CD4-positive, alpha-beta T cell (primary cell): ENCODE data around the gene LRPPRC. TPM values are rescaled to one million over a fixed set of nuclear protein-coding genes. Genes with fewer than 3 reads are reported as not detected.

Source experiments
- ATAC-seq: fragments of 200-7000 bp; cut with Tn5 transposase; one replicate; pipeline ENCODE4 v1.10.0; 2022; ENCODE audit warnings: mild to moderate bottlenecking; ENCODE audit not compliant: poor library complexity
- CTCF ChIA-PET: fragments of 350-600 bp; sonication (Branson Sonifier 250); formaldehyde crosslinking; loops from one replicate; lab custom pipeline; 2021; ENCODE audit warnings: antibody characterized with exemption, inconsistent platforms; lab: Charles Lee
- POLR2A ChIA-PET: fragments of 350-600 bp; sonication (Branson Sonifier 250); formaldehyde crosslinking; loops from one replicate; lab custom pipeline; 2021; ENCODE audit warnings: antibody characterized with exemption, inconsistent platforms; lab: Charles Lee
- DNase-seq, 14 experiments: peaks; one replicate each; pipeline ENCODE4 v3.0.0-alpha.2; 2013 to 2020; ENCODE audit warnings: mixed read lengths in 2 of 14
- H3K27ac ChIP-seq, 2 donors: one replicate each; pipeline versions ENCODE4 v1.5.1 to v1.7.0; 2013; ENCODE audit warnings: low read length in 2 of 2, low read depth in 1 of 2, mild to moderate bottlenecking in 1 of 2
- H3K27me3 ChIP-seq, 2 experiments: 1 replicate in 1 of 2; 2 replicates in 1 of 2; pipeline versions ENCODE4 v1.6.1 to v1.7.0; 2013; ENCODE audit warnings: low read length in 2 of 2, control low read depth in 1 of 2, mild to moderate bottlenecking in 1 of 2, moderate library complexity in 1 of 2; ENCODE audit not compliant: insufficient read depth in 2 of 2, control insufficient read depth in 1 of 2
- H3K36me3 ChIP-seq: one replicate; pipeline ENCODE4 v1.6.1; 2013; ENCODE audit warnings: low read length, control low read depth; ENCODE audit not compliant: insufficient read depth
- H3K4me1 ChIP-seq: one replicate; pipeline ENCODE4 v1.6.1; 2013; ENCODE audit warnings: low read length, control low read depth; ENCODE audit not compliant: insufficient read depth
- H3K4me3 ChIP-seq: one replicate; pipeline ENCODE4 v1.5.1; 2013; ENCODE audit warnings: mild to moderate bottlenecking, low read length, moderate library complexity
- H3K9me3 ChIP-seq, 2 experiments: 1 replicate in 1 of 2; 2 replicates in 1 of 2; pipeline versions ENCODE4 v1.6.1 to v1.7.0; 2013; ENCODE audit warnings: low read length in 2 of 2, mild to moderate bottlenecking in 2 of 2, control low read depth in 1 of 2, moderate library complexity in 1 of 2; ENCODE audit not compliant: control insufficient read depth in 1 of 2, insufficient read depth in 1 of 2
- H3K27ac Mint-ChIP-seq: one replicate; pipeline ENCODE4 v1.8.0; 2020; ENCODE audit warnings: mixed read lengths
- H3K27me3 Mint-ChIP-seq: one replicate; pipeline ENCODE4 v1.8.0; 2021; ENCODE audit warnings: mixed read lengths
- H3K36me3 Mint-ChIP-seq: one replicate; pipeline ENCODE4 v1.8.0; 2021; ENCODE audit warnings: low read depth, mixed read lengths
- H3K4me1 Mint-ChIP-seq: one replicate; pipeline ENCODE4 v1.8.0; 2021; ENCODE audit warnings: low read depth, mixed read lengths
- H3K4me3 Mint-ChIP-seq: one replicate; pipeline ENCODE4 v1.8.0; 2020; ENCODE audit warnings: mild to moderate bottlenecking, mixed read lengths
- H3K9me3 Mint-ChIP-seq: one replicate; pipeline ENCODE4 v1.8.0; 2020; ENCODE audit warnings: mixed read lengths
- intact Hi-C, 2 experiments: fragments of 100-400 bp; cut with DNase I in 1 of 2; cut with micrococcal nuclease in 1 of 2; formaldehyde crosslinking; loops; one replicate each; pipeline versions ENCODE4 v1.15.1 to v1.9.0; 2023 to 2025; cut with DNase I, micrococcal nuclease
- total RNA-seq, 174 experiments: library from RNA in 2 of 174; stranded (reverse) in 2 of 174; gene quantifications; one replicate each; pipeline ENCODE4 v1.2.3 and lab custom pipeline; 2021 to 2026
- TF ChIP-seq, protein P1 (sequence below): fragments of 200-600 bp; IDR thresholded peaks from one replicate; pipeline ENCODE4 v1.8.0; 2022; ENCODE audit warnings: antibody characterized with exemption, mild to moderate bottlenecking

The LRPPRC gene
- total RNA-seq, 2 experiments from 2014 or later, result 55.2 to 55.4 TPM

DNA sequence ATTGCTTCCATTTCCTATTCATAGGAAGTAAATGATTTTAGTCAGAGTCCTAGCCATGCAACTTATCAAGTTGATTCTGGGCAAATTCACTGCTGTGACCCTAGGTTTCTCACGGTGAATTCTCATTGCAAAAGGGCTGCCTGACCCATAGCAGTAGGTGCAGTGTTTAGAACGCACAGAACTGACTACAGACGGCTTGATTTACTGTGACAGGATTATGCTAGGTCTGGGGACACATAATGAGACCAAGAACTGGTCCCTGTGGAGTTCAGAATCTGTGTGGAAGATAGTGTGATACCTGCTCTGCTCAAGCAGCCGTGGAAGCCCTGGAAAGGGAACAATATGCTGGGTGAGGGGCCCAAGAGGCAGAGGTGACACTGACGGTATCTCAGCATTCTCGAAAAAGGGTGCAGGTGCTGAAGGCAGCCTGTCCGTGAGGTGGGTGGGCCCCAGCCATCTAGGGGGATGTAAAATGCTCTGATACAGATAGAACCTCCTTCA lies 110.6 kb downstream of the LRPPRC start:
- H3K36me3 Mint-ChIP-seq, result peaks cover 39% of the 10 kb centered on the region
- ChIA-PET POLR2A (no interaction called here), CTCF (no interaction called here)
- DNase-seq, result no peak
- Histone ChIP-seq H3K27ac (no peak overlapping the region), H3K4me3 (no peak overlapping the region), H3K27me3 (no peaks in the 10 kb centered on the region), H3K36me3 (peaks cover 28% of the 10 kb centered on the region), H3K4me1 (no peaks in the 10 kb centered on the region), H3K9me3 (no peaks in the 10 kb centered on the region)
- no peaks in the 10 kb centered on the region for H3K9me3 Mint-ChIP-seq
- intact Hi-C loops, result no loop called here
- no peaks in the 10 kb centered on the region for H3K4me1 Mint-ChIP-seq
- no peak overlapping the region for H3K27ac Mint-ChIP-seq
- TF ChIP-seq, protein P1, sequence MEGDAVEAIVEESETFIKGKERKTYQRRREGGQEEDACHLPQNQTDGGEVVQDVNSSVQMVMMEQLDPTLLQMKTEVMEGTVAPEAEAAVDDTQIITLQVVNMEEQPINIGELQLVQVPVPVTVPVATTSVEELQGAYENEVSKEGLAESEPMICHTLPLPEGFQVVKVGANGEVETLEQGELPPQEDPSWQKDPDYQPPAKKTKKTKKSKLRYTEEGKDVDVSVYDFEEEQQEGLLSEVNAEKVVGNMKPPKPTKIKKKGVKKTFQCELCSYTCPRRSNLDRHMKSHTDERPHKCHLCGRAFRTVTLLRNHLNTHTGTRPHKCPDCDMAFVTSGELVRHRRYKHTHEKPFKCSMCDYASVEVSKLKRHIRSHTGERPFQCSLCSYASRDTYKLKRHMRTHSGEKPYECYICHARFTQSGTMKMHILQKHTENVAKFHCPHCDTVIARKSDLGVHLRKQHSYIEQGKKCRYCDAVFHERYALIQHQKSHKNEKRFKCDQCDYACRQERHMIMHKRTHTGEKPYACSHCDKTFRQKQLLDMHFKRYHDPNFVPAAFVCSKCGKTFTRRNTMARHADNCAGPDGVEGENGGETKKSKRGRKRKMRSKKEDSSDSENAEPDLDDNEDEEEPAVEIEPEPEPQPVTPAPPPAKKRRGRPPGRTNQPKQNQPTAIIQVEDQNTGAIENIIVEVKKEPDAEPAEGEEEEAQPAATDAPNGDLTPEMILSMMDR, result no peak
- ATAC-seq, result no peak
- no peak overlapping the region for H3K4me3 Mint-ChIP-seq
- no peaks in the 10 kb centered on the region for H3K27me3 Mint-ChIP-seq

DNA sequence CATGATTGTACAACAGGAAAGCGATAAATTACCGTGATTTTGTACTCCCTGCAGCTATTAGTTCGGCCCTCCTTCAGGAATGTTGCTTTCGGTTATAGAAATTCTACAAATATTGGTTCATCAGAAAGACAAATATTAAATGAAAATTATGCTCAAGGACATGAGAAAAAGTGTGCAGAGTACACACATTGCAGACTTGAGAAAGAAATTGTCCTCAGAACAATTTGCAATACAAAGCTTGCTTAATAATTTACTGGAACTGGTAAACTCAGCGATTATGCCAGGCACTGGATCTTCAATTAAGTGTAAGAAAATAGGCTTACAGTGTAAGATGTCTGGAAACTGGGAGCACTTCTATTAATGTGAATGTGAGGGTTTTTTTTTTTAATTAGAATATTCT lies 111.1 kb downstream of the LRPPRC start:
- no peaks in the 10 kb centered on the region for H3K27me3 Mint-ChIP-seq
- no peaks in the 10 kb centered on the region for H3K4me1 Mint-ChIP-seq
- H3K4me3 Mint-ChIP-seq, result no peak overlapping the region
- no peak overlapping the region for H3K4me3 ChIP-seq
- no peak overlapping the region for H3K27ac Mint-ChIP-seq
- H3K9me3 ChIP-seq, result no peaks in the 10 kb centered on the region
- ATAC-seq, result no peak
- no peak overlapping the region for H3K27ac ChIP-seq
- H3K36me3 Mint-ChIP-seq, result peaks cover 34% of the 10 kb centered on the region
- TF ChIP-seq, protein P1, result no peak
- H3K27me3 ChIP-seq, result no peaks in the 10 kb centered on the region
- H3K4me1 ChIP-seq, result no peaks in the 10 kb centered on the region
- ChIA-PET CTCF (no interaction called here), POLR2A (no interaction called here)
- peaks cover 24% of the 10 kb centered on the region for H3K36me3 ChIP-seq
- H3K9me3 Mint-ChIP-seq, result no peaks in the 10 kb centered on the region
- DNase-seq, result no peak
- intact Hi-C loops, result no loop called here

DNA sequence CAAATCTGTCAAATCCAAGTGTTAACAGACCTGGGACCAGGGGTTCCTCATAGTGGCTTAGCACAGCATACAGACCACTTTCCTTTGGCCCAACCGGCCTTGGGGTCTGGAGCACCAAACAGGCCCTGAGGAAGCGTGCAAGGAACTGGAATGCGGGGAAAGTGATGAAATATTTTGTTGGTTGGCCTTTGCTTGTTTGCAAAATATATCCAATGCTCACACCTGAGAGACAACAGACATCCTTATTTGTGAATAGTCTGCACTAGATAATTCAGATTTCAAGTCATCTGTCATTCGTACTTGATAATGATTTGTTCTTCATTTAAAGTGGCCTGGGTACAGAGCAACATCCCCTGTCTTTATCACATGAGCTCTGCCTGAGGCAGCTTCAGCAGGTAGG lies 113.5 kb downstream of the LRPPRC start:
- H3K36me3 Mint-ChIP-seq, result peaks cover 10% of the 10 kb centered on the region
- DNase-seq, result no peak
- POLR2A ChIA-PET, result no interaction called here
- H3K9me3 ChIP-seq, result no peaks in the 10 kb centered on the region
- no peak overlapping the region for H3K4me3 ChIP-seq
- H3K4me1 Mint-ChIP-seq, result peaks cover 9% of the 10 kb centered on the region
- intact Hi-C loops, result no loop called here
- no peaks in the 10 kb centered on the region for H3K9me3 Mint-ChIP-seq
- CTCF ChIA-PET, result no interaction called here
- peaks cover 2% of the 10 kb centered on the region for H3K36me3 ChIP-seq
- no peak overlapping the region for H3K27ac Mint-ChIP-seq
- H3K4me1 ChIP-seq, result peaks cover 6% of the 10 kb centered on the region
- TF ChIP-seq, protein P1, result no peak
- no peaks in the 10 kb centered on the region for H3K27me3 ChIP-seq
- no peak for ATAC-seq
- H3K27ac ChIP-seq, result no peak overlapping the region
- H3K4me3 Mint-ChIP-seq, result no peak overlapping the region
- peaks cover 12% of the 10 kb centered on the region for H3K27me3 Mint-ChIP-seq
